NCI-H460 (cell line): ENCODE results near the gene SPDEF. TPM values are rescaled to one million over a fixed set of nuclear protein-coding genes. Genes with fewer than 3 reads are reported as not detected.

Source experiments
- DNase-seq: peaks from one replicate; pipeline ENCODE4 v3.0.0-alpha.2; 2016; ENCODE audit warnings: low read depth; ENCODE audit errors: extremely low read depth
- polyA plus RNA-seq: library from polyadenylated mRNA; depleted of rRNA; stranded (reverse); fragments of >200 nt; gene quantifications from 2 replicates; pipeline ENCODE4 v1.2.3, GENCODE V29; 2014; cell fraction: nucleus; rRNA removed
- total RNA-seq: library from RNA; depleted of rRNA; stranded (reverse); fragments of >200 nt; shearing (Covaris generic); gene quantifications from 2 replicates; pipeline ENCODE4 v1.2.3, GENCODE V29; 2014; rRNA removed

The SPDEF gene
- not detected in 2 replicates for total RNA-seq
- 0.08 TPM in 1 of 2 replicates, not detected in the other for polyA plus RNA-seq

DNA sequence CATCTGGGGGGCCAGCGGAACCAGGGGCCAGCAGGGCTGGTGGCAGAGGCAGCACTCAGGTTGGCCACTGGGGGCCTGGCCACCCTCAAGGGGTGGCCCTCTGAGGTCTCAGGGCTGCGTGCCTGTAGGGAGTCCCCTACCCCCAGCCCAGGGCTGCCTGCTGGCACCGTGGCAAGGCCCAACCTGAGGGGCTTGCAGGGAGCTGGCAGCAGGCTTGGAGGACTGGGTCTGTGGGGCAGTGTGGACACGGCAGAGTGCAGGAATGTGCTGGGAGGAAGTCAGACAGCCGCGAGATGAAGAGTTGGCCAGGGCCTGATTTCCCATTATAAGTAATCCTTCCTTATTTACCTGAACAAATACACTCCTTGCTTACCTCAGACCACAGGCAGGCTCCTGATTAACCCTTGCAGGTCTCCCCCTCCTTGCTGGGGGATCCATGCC lies at the start of gene SPDEF:
Gene SPDEF (minus strand): TSS at position 299 of the 441 bp plus-strand sequence. CDS start 11,874 bp downstream, outside the sequence.
- no peak for DNase-seq

DNA sequence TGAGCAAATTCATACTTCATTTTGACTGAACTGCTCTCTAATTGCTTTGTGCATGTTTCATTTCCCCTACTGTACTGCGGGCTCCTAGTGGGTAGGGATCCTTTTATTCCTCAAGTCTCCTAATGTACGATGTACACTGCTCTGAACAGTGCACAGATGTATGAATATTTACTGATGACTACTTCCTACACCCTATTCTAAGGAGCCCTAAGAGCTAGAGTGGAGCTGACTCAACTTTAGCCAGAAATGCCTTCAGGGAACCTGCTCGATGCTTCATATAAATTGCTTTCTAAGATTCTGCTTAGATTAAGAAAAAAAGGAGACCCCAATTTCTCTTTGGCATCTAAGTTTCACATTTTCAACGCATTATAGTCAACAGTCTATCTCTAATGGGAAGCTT lies 47.6 kb upstream of the SPDEF start:
- no peak for DNase-seq

DNA sequence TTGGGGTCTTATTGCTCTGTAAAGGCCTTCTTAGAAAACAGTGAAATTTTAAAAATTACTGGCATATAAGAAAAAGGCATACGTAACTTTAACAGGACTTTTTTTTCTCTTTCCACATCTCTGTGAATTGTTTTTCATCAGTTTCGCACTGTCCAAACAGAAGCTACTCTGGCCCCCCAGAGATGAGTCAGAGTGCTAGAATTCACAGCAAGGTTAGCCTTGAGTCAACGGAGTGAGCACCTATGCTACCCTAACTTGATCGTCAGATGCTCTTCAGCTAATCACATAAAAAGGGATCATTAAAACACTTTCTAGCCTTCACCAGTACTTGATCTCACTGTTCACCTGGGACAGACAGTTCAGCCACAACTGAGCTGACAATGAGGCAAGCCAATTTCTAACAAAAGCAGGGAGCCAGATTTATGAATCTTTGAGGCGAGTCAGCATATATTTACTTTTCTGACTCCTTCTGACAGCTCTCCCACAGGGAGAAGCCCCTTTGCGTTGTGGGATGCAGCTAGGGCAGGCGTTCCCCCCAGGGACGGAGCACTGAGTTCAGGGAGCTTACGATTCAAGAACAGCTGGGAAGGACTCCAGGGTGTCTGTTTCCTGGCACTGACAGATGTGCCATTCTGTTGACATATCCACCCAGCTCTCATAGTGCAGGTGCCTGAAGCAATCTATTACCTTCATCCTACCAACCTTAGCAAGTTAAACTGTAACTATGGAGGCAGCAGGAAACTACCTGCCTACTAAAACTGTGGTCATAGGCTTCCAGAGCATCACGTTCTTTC lies 46.4 kb upstream of the SPDEF start:
- no peak for DNase-seq

DNA sequence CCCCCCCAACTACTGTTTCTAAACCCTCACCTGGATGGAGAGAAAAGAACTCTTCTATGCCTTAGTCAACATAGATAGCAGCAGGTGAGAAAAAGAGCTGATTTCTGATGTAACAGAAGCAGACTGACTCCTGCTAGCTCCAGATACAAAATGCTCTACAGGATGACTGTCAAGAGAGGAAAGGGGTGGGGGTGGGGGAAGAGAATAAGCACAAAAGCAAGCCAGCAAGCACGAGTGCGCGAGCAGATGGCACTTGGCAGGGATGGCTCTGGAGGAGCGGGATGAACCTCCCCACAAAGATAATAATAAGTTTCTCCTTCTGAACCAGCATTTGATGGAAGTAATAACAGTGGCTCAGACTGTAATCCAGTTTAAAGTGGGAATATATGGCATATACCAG lies 45.6 kb upstream of the SPDEF start:
- DNase-seq: no peak

DNA sequence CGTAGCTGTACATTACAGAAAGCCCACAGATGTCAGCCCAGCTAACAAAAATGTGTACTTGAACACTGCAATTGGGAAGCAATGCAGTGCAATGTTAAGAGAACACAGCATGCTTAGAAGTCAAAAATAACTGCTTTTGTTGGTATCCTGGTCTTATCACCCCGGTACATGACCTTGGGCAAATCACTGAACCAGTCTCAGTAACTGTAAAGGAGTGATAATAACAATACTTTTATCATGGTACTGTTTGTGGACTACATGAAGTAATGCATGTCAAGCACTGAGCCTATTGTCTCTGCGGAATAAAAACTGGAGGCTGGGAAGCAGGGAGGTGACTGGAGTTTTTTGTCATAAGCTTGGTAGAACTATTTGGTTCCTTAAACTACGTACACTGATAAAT lies 44.7 kb upstream of the SPDEF start:
- no peak for DNase-seq

DNA sequence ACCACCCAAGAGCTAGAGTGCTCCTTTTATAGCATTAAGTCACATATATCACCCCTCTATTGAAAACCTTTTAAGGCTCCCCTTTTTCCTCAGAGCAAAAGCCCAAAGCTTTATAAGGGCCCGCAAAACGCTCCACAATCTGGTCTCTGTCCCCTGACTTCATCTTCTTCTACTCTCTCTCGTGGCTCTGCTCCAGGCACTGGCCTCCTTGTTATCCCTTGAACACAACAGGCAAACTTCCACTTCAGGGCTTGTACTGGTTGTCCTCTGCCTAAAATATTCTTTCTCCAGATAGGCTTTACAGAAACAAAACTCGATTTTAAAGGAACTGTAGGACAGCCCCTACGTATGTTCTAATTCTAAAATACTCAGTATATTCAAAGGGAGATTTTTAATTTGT lies 44.0 kb upstream of the SPDEF start:
- no peak for DNase-seq

DNA sequence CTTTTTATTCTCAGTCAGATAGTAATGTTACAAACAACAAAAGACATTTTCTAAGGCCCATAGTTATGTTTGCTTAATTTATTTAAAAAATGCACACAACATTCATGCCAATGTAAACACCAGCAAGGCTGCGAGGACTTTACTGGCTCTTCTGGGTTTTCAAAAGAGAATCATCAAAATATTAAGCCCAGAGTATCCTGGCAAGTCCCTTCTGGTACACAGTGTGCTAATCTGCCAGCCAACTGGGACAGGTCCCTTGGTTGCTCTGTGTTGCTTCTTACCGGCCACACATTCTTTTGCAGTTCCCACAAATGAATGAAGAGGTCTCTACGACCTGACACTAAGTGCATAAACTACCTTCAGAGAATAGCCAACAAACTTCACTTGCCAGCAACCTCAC lies 42.6 kb upstream of the SPDEF start:
- no peak for DNase-seq

DNA sequence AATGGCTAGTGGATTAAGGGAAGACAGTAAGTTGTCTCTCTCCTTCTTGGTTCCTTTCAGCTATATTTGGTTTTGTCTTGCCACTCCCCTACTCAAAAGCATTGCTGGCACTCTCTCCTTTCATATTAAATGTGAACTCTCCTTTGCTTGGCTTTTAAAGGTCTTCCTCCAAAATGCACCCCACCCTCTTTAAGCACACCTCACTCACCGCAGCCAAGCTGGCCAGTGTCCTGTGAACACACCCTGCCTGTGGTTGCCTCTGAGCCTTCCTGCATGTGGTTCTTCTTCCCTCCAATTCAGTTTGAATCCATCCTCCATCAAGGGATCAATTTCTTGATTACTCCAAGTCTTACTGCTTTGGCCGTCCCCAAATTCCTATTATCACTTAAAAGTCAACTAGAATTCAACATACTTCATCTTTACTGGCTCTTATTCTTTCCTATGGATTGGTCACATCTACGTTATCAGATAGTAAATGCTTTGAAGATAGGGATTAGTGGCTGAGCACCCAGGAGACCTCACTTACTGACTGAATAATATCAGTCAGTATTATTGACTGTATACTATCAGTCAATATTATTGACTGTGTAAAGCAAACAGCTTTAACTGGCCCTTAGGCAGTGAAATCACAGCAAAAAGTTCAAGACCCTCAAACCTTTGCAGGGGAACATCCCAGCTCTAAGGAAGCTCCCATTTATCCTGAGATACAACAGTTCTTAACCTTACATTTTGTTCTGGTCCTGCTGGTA lies 41.6 kb upstream of the SPDEF start:
- no peak for DNase-seq

DNA sequence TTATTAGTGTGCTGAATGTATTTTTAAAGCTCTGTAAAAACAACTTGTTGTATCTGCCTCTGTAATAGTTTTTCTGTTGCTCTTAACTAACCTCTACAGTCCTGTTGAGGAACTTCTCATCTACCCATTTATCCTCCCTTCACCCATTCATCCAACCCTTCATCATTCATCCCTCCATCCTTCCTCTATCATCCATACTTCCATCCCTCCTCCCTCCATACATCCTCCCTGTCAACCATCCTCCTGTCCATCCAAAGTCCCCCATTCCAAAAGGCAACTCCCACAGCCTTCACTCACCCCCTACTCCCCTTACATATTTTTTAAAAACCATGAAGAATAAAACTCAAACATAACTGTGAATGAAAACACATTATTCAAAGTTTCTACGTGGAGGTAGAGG lies 40.7 kb upstream of the SPDEF start:
- DNase-seq: no peak

DNA sequence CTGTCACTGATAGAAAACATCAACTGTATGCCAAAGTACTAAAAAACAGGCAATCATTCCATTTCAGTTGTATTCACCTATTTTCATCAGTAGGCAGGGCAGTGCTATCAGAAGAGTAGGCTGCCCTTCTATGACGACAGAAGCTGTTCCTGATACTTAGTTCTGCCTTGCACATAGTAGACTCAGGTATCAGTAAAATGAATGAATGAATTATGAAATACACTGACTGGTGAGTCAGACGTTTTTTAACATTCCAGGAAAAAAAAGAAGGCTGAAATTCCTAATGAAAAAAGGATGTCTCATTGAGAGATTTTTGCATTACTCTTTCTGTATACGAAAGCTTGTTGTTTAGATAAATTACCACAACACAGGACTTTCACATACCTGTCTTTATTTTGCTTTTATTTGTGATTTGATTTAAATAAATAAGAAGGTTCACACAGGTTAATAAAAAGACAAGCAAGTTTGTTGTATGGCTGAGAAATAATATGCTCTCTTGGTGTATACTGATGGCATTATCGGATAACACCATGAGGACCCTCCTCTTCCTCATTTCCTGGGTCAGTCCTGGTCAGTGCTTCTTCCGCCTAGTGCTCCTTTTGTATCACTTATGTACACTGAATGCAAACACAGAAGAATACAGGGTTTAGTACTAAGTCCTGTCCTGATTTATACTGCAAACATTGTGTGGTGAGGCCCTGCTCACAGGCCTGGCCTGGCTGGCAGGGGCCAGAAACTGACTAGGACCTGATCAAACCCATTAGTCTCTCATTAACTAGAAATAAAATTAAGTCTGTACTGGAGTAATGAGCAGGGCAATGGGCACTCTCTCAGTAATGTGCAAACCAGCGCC lies 39.4 kb upstream of the SPDEF start:
- no peak for DNase-seq

DNA sequence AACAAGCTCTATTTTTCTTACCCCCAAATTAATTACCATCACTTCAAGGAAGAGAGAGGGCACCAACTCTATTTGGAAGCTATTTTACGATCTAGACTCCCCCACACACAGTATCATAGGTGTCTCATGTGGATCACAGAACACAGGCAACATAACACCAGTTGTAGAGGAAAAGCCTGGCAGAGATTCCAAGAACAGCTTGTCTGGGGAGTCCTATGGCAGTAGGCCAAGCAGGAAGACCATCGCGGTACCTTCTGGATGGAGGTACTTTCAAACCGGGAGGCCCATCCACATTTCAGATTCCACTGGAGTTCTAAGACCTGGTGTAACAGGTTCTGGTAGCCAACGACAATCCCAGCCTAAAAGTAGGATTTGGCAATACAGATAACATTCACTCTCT lies 37.6 kb upstream of the SPDEF start:
- no peak for DNase-seq

DNA sequence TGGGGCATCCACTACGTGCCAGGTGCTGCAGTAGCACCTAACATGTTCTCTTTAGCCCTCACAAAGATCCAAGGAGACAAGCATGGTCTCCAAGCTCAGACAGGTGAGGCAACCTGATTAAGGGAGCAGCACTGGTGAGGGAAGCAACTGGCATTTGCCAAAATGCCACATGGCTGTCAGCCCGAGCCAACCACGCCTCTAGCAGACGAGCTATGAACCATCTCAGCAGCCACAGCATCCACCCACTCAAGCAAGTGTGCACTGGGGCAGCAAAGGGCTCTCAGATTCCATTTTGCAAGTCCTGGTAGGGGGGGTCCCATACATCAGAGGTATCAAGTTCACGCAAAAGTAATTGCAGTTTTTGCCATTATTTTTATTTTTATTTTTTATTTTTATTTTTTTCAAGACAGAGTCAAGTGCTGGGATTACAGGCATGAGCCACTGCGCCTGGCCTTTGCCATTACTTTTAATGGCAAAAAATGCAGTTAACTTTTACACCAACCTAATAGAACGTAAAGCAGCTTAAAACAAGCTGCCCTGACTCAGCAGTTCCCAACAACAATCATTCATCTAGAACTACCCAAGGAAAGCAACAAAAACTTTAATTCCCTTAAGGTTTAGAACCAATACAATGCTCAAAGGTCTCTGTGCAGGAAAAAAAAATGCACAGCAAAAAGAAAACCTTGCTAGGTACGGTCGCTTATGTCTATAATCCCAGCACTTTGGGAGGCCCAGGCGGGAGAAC lies 36.3 kb upstream of the SPDEF start:
- DNase-seq: no peak

DNA sequence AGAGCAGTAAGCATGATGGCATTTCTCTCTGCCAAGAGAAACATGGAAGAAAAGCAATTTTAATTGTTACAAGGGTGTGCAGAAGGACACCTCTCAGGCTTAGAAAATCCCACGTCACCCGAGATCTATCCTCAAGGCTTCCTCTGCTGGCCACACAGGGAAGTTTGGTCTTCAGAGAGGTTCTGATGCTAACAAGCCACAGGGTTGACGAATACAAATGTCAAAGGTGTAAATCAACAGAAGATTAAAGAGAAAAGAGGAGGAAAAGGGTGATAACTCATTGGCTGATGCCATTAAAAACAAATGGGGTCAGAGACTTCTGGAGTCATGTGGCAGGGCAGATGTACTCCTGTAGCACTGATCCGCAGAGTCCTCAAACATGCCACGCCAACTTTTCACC lies 33.6 kb upstream of the SPDEF start:
- DNase-seq: no peak

DNA sequence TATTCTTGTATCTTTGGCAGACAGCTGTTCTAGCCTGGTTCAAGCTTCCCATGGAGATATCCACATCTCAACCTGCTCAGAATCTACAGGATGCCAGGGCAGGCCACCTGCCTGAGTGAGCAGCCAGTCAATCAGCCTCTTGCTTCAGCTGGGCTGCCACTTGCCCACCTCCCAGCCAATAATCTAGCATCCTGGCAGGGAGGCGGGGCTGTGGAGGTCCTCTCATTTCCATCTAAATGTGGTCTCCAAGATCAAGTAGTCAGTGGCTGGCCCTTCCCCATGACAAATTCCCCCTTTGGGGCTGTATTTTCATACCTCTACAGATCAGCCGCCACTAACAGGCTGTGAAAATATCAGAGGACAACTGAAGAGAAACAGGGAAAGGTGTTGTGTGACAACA lies 33.0 kb upstream of the SPDEF start:
- DNase-seq: no peak

DNA sequence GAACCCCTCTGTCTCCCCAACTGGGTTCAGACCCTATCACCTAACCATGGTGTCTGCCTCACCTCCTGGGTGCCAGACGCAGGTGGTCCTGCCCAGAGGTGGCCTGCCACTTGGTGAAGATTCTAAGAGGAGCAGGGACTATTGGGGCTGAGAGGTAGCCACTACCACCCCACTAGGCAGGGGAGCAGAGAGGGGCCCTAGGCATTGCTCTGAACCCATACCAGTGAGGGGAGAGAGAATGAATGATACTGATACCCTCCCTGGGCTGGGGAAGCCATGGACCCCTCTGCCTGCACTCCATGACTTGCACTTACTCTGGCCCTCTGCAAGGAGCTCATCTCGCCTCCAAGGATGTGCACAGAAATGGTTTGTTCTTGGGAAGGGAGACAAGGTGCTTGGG lies 31.7 kb upstream of the SPDEF start:
- DNase-seq: no peak

DNA sequence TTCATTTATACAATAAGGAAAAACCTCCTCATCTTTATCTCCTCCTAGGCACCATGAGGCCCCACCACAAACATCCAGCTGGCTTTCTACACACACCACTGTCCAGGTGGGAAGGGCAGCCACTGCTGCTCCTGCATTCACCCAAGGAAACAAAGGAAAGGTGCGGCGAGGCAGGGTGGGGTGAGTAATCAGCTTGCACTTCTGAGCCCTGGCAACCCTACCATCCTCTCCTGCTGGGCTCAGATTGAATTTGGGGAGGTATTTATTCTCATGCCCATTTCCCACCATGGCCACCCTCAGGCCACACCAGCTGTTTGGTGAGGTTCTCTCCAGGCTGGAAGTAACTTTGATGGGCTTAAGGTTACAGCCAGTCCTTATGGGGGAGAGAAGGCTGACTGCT lies 31.2 kb upstream of the SPDEF start:
- DNase-seq: no peak

DNA sequence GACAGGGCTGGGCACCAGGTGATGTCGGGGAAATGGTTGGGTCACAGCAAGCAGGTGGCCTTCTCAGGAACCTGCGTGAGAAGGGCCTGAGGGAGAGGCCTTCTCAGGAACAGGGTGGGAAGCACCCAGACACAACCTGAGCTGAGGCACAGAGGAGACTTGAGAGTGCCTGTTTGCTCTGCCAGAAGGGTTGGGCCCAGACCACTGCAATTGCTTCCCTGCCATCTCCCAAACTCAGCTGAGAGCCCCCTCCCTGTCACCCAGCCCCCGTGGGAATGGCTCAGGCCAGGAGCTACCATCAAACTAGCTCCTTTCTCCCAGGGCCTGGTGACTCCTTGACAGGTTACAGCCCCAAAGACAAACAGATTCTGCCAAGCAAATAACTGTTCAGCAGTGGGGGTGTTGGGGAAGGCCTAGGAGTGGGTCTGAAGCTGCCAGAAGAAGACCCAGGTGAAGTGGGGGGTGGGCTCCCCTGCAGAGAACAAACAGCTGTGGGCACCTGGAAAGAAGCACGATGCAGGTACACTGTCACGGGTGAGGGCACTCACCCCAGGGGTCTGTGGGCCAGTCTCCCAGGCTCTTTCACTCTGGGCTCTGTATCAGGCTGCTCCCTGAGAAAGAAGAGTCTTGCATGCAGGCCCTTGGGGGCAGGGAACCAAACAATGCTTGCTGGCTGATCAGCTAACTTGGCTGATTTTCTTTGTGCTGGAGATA lies 30.4 kb upstream of the SPDEF start:
- DNase-seq: no peak

DNA sequence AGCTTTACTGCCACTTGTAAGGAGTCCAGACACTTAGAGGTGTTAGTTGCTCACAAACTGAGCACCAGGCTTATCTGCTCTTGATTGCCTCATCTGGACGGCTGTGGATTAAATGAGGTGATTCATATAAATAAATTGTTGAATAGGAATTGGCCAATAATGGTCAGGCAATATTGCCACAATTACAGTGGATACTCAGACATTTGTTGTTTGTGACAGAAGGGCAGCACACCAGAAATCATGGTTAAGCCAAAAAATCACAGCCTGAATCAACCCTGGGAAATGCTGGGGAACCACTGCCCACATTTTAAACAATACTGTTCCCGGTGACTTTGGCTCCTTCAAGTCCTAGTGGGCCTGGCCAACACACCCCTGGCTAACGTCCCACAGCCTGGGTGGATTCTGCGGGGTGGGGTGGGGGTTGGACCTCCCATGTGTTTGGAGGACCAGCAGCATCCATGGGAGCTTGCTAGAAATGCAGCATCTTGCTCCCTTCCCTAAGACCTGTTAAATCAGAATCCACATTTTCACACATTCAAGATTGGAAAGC lies 29.5 kb upstream of the SPDEF start:
- no peak for DNase-seq

DNA sequence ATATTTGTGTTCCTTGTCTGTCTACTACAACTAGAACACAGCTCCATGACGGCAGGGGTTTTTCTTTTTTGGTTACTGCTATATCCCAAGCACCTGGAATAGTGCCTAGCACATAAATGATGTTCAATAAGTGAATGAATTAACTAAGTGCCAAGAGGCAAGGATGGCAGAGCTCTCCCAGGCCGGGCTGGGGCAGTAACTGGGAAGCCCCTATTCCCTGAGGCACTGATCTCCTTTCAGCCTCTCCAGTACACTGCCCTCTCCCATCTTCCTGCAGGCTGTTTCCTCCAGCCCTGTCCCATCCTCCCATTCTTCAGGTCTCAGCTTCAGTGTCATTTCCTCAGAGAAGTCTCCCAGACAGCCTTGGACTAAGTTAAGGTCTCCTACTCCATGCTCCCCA lies 29.0 kb upstream of the SPDEF start:
- DNase-seq: no peak
